GM19025 (cell line): ENCODE results near the gene PCED1A.

Experiments
- ATAC-seq: cut with Tn5 transposase; IDR thresholded peaks from one replicate; pipeline ENCODE4 v1.9.1; 2021; ENCODE audit warnings: mild to moderate bottlenecking, low read depth, moderate library complexity; ENCODE audit not compliant: unreplicated experiment

Gene PCED1A

GRCh38 chr20:2793471-2793870 is 47.0 kb downstream of the PCED1A start:
- no peak for ATAC-seq
